Activated CD4-positive, alpha-beta T cell treated with anti-CD3 and anti-CD28 coated beads, Interleukin-2, amount 10 ng/mL, durations not matched to agents 24 days and 14 days (primary cell): Measurements from ENCODE around the gene LRIG1. TPM values are rescaled to one million over a fixed set of nuclear protein-coding genes. Genes with fewer than 3 reads are reported as not detected.

ENCODE experiments used
- DNase-seq: peaks from one replicate; pipeline ENCODE4 v3.0.0; 2022
- H3K27ac Mint-ChIP-seq: one replicate; pipeline ENCODE4 v1.8.0; 2022; ENCODE audit warnings: mild to moderate bottlenecking, mixed read lengths
- H3K27me3 Mint-ChIP-seq: one replicate; pipeline ENCODE4 v1.8.0; 2022; ENCODE audit warnings: mixed read lengths
- H3K36me3 Mint-ChIP-seq: one replicate; pipeline ENCODE4 v1.8.0; 2022; ENCODE audit warnings: low read depth, mild to moderate bottlenecking, mixed read lengths
- H3K4me1 Mint-ChIP-seq: one replicate; pipeline ENCODE4 v1.8.0; 2021; ENCODE audit warnings: mixed read lengths
- H3K4me3 Mint-ChIP-seq: one replicate; pipeline ENCODE4 v1.8.0; 2022; ENCODE audit warnings: mild to moderate bottlenecking, moderate library complexity, mixed read lengths
- H3K9me3 Mint-ChIP-seq: one replicate; pipeline ENCODE4 v1.8.0; 2021; ENCODE audit warnings: mixed read lengths
- intact Hi-C: fragments of 100-400 bp; cut with micrococcal nuclease; formaldehyde crosslinking; loops from one replicate; pipeline ENCODE4 v1.15.1; 2023
- total RNA-seq: library from RNA; stranded (reverse); gene quantifications from 2 replicates; pipeline ENCODE4 v1.2.3, GENCODE V29; 2022

Gene LRIG1
- total RNA-seq, 1 donor from 2014 or later, result 50.3 TPM

DNA sequence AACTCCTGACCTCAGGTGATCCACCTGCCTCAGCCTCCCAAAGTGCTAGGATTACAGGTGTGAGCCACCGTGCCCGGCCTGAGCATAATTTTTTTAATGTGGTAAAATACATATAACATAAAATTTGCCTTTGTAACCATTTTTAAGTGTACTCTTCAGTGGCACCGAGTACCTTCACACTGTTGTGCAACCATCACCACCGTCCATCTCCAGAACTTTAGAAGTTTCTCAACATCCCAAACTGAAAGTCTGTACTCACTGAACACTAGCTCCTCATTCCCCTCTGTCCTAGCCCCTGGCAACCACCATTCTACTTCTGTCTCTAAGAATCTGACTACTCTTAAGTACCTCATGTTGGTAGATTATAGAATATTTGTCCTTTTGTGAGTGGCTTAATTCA lies 35.2 kb downstream of the LRIG1 start:
- no peak for DNase-seq
- Mint-ChIP-seq H3K27ac (no peak overlapping the region), H3K4me3 (no peak overlapping the region), H3K36me3 (peaks cover 36% of the 10 kb centered on the region), H3K9me3 (peaks cover 4% of the 10 kb centered on the region), H3K4me1 (peaks cover 59% of the 10 kb centered on the region), H3K27me3 (no peaks in the 10 kb centered on the region)
- intact Hi-C loops, result loop anchor here (5.0 kb wide), 1 partner anchor 58 kb away; no protein-coding TSS in a partner anchor

DNA sequence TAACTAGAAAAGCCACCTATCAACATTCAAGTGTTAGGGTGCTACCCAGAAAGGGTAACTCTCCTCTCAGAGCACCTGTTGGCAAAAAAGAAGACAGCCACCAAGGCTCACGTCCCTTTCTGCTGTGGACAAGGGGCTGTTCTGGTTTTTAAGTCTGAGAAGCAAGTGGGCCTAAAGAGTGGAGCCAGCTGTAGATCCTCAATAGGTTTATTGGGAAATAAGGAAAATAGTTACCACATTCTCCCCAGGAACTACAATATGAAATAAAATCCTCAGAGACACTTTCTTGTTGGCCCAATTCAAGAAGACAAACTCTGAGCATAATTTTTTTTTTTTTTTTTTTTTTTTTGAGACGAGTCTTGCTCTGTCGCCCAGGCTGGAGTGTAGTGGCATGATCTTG lies 35.8 kb downstream of the LRIG1 start:
- Mint-ChIP-seq H3K4me1 (peaks cover 59% of the 10 kb centered on the region), H3K4me3 (no peak overlapping the region), H3K27me3 (no peaks in the 10 kb centered on the region), H3K27ac (no peak overlapping the region), H3K9me3 (peaks cover 1% of the 10 kb centered on the region), H3K36me3 (peaks cover 36% of the 10 kb centered on the region)
- no peak for DNase-seq
- intact Hi-C loops, result loop anchor here (5.0 kb wide), 1 partner anchor 58 kb away; no protein-coding TSS in a partner anchor

DNA sequence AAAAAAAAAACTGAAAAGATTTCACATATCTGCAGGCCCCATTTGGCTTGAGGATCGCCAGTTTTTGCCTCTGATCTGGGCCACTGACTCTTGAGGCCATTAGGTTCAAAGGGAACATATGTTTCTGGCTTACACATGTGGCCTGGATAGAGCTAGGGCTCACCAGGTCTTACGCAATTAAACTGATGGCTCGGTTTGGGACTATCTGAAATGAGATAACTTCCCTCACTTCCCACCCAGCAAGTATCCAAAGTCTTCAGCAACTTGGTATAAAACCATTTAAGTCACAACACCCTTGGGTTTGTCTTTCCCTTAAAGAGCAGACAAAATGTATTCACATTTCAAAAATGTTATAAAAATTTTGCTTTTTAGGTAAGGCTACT lies 36.3 kb downstream of the LRIG1 start:
- H3K9me3 Mint-ChIP-seq, result no peaks in the 10 kb centered on the region
- no peak overlapping the region for H3K4me3 Mint-ChIP-seq
- intact Hi-C loops, result no loop called here
- DNase-seq, result no peak
- H3K4me1 Mint-ChIP-seq, result peaks cover 54% of the 10 kb centered on the region
- no peaks in the 10 kb centered on the region for H3K27me3 Mint-ChIP-seq
- no peak overlapping the region for H3K27ac Mint-ChIP-seq
- peaks cover 37% of the 10 kb centered on the region for H3K36me3 Mint-ChIP-seq

DNA sequence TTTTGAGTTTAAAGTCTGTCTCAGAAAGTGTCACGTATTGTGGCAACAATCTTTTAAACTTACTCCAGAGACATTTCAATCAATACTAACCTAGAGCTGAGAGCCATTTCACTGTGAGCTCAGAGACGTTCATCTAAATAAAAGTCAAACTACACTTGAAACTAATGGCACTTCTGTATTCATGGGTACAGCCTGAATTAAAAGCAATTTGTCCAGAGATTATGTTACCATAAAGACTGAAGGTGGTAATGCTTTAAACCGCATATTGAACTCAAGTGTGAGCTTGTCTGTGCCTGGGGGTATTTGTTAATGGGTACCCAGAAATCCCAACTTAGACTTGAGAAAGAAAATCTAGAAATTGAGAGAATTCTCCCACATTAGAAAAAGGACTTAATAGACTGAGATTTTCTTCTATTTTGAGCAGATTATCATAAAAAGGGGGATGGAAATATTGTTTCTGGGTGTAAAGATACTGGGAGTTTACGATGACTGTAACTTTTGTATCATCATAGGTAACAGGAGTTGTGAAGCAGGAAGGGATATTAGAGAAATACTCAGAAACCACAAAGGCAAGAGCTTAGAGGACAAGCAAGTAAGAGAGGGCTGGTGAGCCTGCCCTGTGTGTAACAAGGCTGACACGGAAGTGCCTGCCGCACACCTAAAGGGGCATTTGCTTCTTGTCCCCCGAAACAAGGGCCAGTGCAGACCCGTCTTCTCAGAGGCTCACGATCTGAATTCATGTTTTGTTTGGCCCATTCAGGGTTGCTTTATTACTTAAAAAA lies 36.9 kb downstream of the LRIG1 start:
- no peak overlapping the region for H3K4me3 Mint-ChIP-seq
- intact Hi-C loops, result no loop called here
- DNase-seq, result no peak
- no peaks in the 10 kb centered on the region for H3K27me3 Mint-ChIP-seq
- H3K9me3 Mint-ChIP-seq, result no peaks in the 10 kb centered on the region
- H3K36me3 Mint-ChIP-seq, result peaks cover 38% of the 10 kb centered on the region
- peaks cover 48% of the 10 kb centered on the region for H3K4me1 Mint-ChIP-seq
- H3K27ac Mint-ChIP-seq, result no peak overlapping the region

DNA sequence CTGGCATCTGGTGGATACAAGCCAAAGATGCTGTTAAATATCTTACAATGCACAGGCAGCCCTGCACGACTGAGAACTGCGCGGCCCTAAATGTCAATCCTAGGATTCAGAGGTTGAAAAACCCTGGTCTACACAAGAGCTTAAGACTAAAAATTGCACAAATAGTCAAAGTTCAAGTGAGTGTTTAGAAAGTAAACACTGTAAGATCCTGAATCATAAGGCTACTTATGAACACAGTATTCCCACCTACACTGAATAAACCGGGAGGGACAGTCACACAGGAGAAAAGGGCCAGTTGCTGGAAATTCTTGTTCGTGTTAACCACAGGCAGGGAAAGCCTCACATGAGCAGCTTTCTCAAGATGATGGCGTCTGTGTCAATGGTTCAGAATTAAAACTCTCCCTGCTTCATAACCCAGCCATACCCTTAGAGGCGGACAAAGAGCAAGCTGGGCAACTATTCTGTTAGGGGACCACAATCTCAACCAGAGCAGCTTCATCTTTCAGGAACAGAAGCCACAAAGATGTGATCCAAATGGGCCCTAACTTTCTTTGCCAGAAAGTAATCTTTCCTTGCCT lies 37.7 kb downstream of the LRIG1 start:
- peak overlapping the region; percentile 17 for H3K27ac Mint-ChIP-seq
- H3K4me3 Mint-ChIP-seq, result no peak overlapping the region
- peaks cover 35% of the 10 kb centered on the region for H3K36me3 Mint-ChIP-seq
- H3K27me3 Mint-ChIP-seq, result no peaks in the 10 kb centered on the region
- intact Hi-C loops, result no loop called here
- no peak for DNase-seq
- peaks cover 40% of the 10 kb centered on the region for H3K4me1 Mint-ChIP-seq
- H3K9me3 Mint-ChIP-seq, result no peaks in the 10 kb centered on the region

DNA sequence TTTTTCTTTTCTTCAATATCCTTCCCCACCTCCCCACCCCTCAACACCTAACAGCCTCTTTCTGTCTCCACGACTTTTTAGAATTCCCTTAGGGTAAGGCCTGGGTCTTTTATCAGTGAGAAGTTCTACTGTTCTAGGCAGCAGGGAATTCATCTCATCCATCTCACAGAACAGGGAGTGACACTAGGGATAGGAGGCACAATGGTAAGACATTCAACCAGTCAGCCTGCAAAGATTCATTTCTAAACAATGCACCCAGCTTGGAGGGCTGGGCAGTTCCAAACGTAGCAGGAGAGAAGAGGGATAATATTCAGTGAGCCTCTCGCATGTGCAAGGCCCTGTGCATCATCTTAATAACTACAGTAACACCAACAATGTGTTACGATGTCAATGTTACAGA lies 43.6 kb downstream of the LRIG1 start:
- H3K27ac Mint-ChIP-seq, result no peak overlapping the region
- no peak for DNase-seq
- intact Hi-C loops, result loop anchor here (10.0 kb wide), 1 partner anchor 48 kb away; the partner anchor contains the start of gene LRIG1
- H3K4me1 Mint-ChIP-seq, result peaks cover 21% of the 10 kb centered on the region
- H3K27me3 Mint-ChIP-seq, result no peaks in the 10 kb centered on the region
- H3K9me3 Mint-ChIP-seq, result no peaks in the 10 kb centered on the region
- H3K36me3 Mint-ChIP-seq, result peaks cover 54% of the 10 kb centered on the region
- H3K4me3 Mint-ChIP-seq, result no peak overlapping the region

DNA sequence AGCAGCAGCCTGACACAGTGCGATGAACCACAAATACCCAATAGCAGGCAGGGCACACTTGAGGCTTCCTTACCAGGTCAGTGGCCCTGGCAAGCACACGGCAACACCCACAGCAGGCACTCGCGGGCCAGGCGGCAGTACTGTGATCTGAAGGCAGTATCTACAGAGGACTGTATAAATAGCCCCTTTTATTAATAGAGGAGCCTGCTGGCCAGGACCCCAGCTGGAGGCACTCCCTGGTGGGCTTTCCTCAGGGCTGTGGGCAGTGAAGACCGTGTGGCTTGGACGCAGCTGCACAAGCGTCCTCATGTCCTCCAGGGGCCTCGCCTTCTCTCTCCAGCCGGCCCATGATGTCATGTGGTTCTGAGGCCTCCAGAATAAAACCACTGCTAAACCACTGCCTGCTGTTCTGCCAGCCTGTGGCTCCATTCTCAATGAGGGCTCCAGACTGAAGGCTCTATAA lies 44.1 kb downstream of the LRIG1 start:
- intact Hi-C loops, result loop anchor here (10.0 kb wide), 1 partner anchor 48 kb away; the partner anchor contains the start of gene LRIG1
- H3K27ac Mint-ChIP-seq, result no peak overlapping the region
- DNase-seq, result no peak
- no peaks in the 10 kb centered on the region for H3K9me3 Mint-ChIP-seq
- H3K36me3 Mint-ChIP-seq, result peaks cover 51% of the 10 kb centered on the region
- H3K27me3 Mint-ChIP-seq, result no peaks in the 10 kb centered on the region
- H3K4me1 Mint-ChIP-seq, result peaks cover 17% of the 10 kb centered on the region
- H3K4me3 Mint-ChIP-seq, result no peak overlapping the region

DNA sequence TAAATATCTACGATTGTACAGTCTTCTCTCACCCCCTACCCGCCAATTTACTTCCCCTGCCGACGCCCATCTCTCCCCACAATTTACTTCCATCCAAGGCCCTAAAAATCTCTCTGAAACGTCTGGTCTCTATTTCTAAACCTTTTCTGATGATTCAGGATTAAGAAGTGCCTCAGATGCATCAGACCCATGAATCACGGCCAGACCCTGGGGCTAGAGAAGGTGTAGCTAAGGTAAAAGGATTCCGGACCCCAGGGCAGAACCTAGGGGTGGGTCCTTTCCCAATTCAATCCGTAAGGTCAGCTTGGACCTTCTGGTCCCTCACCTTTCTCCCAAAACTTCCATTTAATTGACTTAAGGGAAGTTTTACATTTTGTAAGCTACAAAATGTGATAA lies 46.4 kb downstream of the LRIG1 start:
- no peak for DNase-seq
- H3K9me3 Mint-ChIP-seq, result no peaks in the 10 kb centered on the region
- peak overlapping the region; percentile 54 for H3K27ac Mint-ChIP-seq
- peaks cover 17% of the 10 kb centered on the region for H3K4me1 Mint-ChIP-seq
- intact Hi-C loops, result loop anchor here (10.0 kb wide), 1 partner anchor 50 kb away; the partner anchor contains the start of gene LRIG1
- H3K4me3 Mint-ChIP-seq, result no peak overlapping the region
- peaks cover 56% of the 10 kb centered on the region for H3K36me3 Mint-ChIP-seq
- H3K27me3 Mint-ChIP-seq, result no peaks in the 10 kb centered on the region

DNA sequence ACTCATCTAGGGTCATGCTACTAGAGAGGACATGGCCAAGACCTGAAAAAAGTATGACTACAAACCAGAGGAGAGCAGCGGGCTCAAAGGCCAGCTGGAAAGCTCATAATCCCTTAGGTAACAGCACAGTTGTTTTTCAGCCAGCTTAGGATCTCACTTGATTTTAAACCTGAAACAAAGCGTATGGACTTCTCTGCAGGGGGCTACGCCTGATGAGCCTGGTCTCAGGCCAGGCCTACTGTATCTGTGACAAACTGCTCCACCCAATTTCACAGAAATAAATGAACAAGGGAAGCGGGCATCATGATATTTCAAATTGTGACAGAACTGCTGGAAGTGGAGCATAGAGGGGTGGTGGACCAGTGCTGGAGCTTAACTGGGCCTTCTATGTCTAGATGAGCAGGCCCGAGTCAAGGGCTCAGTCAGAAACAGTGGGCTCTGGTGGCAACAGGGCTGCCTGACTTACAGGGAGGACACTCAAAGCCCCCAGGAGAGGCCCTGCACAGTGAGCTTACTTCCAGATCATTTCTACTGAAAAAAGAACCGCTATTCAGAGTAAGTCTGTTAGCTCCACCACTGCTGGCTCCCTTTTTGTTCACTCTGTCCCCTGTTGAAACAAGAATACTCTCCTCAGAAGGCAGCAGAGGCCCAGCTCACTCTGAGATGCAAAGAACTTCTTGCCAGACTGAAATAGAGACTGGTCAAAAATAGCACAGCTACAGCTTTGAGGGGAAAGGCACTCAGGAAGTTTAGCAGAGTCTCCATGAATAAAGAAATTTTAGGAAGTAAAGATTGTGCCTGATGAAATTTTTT lies 47.0 kb downstream of the LRIG1 start:
- no peaks in the 10 kb centered on the region for H3K9me3 Mint-ChIP-seq
- H3K4me1 Mint-ChIP-seq, result peaks cover 17% of the 10 kb centered on the region
- intact Hi-C loops, result loop anchor here (10.0 kb wide), 1 partner anchor 51 kb away; the partner anchor contains the start of gene LRIG1
- no peak for DNase-seq
- H3K27me3 Mint-ChIP-seq, result no peaks in the 10 kb centered on the region
- no peak overlapping the region for H3K27ac Mint-ChIP-seq
- H3K4me3 Mint-ChIP-seq, result no peak overlapping the region
- H3K36me3 Mint-ChIP-seq, result peaks cover 51% of the 10 kb centered on the region

DNA sequence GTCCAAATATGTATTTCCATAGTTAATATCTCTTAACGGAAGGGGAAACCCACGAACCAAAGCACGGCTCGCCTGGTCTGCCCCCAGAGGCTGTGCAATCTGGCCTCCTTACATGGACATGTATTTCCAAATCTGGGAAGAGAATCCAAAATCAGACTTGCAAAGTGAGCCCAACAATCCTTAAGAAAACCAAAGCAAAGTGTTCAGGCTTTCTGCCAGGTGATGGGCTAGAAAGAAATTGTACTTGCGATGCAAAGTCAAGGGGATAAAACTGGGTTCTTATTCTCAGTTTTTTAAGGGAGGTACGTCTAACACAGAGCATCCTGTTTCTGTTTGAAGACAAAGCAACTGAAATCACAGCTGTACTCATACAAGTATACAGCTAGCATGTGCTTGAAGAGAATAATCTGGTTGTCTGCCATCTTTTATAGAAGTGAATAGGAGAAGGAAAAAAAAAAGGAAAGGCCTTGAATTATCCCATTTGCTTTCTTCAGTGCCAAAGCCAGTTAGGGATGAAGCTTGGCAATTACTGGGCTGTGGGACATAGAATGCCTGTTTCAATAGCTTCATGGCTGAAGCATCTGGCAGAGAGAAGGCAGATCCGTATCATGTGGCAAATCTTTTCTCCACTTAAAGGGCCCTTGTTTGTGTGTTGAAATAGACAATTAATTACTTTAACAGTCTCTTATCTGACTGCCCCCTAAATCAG lies 48.4 kb downstream of the LRIG1 start:
- peaks cover 50% of the 10 kb centered on the region for H3K36me3 Mint-ChIP-seq
- no peaks in the 10 kb centered on the region for H3K9me3 Mint-ChIP-seq
- peaks cover 16% of the 10 kb centered on the region for H3K4me1 Mint-ChIP-seq
- H3K27ac Mint-ChIP-seq, result no peak overlapping the region
- DNase-seq, result no peak
- H3K27me3 Mint-ChIP-seq, result no peaks in the 10 kb centered on the region
- intact Hi-C loops, result loop anchor here (10.0 kb wide), 1 partner anchor 52 kb away; the partner anchor contains the start of gene LRIG1
- no peak overlapping the region for H3K4me3 Mint-ChIP-seq

DNA sequence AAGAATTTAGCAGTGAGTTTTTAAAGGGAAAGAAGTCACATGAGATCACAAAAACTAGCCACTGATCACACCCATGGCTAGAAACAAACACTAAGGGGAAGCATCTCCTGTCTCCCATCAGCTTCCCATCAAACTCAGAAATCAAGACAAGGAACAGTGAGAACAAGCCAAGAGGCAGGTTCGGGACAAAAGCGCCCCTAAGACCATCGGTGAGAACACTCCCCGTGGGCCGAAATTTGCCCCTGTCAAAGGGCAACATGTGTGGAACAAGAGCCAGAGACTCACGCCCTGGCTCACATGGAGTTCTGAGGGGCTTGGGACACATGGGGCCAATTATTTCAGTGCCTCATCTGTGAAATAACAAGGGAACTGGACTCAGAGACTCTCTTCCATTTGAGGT lies 49.1 kb downstream of the LRIG1 start:
- no peaks in the 10 kb centered on the region for H3K27me3 Mint-ChIP-seq
- peaks cover 13% of the 10 kb centered on the region for H3K4me1 Mint-ChIP-seq
- H3K27ac Mint-ChIP-seq, result no peak overlapping the region
- no peak for DNase-seq
- no peak overlapping the region for H3K4me3 Mint-ChIP-seq
- intact Hi-C loops, result loop anchor here (10.0 kb wide), 1 partner anchor 53 kb away; the partner anchor contains the start of gene LRIG1
- peaks cover 48% of the 10 kb centered on the region for H3K36me3 Mint-ChIP-seq
- no peaks in the 10 kb centered on the region for H3K9me3 Mint-ChIP-seq

DNA sequence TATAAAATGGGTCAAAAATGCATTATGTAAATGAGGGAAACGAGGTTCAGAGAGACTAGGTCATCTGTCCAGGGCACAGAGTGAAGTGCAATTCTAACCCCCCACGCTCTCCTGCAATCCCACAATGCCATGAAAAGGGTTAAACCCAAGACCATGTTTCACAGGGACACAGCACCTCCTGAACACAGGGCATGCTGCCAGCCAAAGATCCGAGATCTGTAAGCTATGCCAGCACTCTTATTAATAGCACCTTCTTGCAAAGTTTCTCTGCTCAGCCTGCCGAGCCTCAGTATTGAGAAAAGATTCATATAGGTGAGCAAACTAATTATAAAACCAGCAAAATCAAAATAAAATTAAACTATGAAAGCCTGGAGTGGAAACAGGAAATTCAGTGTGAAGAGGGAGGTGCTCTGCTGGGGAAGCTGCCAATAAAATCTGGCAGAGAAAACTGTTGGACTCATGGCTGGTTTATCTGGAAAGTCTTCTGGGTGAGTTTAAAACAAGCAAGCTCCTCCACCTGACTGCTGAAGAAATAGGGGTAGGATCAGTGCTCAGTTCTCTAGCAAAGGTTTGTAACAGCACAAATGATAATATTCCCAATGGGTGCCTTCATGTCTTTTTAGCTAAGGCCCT lies 50.3 kb downstream of the LRIG1 start:
- Mint-ChIP-seq H3K36me3 (peaks cover 49% of the 10 kb centered on the region), H3K4me3 (no peak overlapping the region), H3K9me3 (no peaks in the 10 kb centered on the region), H3K27ac (no peak overlapping the region), H3K4me1 (peaks cover 13% of the 10 kb centered on the region), H3K27me3 (no peaks in the 10 kb centered on the region)
- intact Hi-C loops, result loop anchor here (10.0 kb wide), 1 partner anchor 54 kb away; the partner anchor contains the start of gene LRIG1
- DNase-seq, result no peak
